Esophagus squamous epithelium (tissue), 4 donors: ENCODE measurements around the gene DAD1.

ENCODE experiments used
- CTCF ChIP-seq, 6 experiments: fragments of 450-650 bp in 4 of 6; fragments of 200-600 bp in 2 of 6; sonication (generic) in 2 of 6; IDR thresholded peaks; one replicate each; pipeline ENCODE4 v1.5.1; 2016 to 2019; ENCODE audit warnings: antibody characterized with exemption in 6 of 6, mild to moderate bottlenecking in 4 of 6, moderate library complexity in 4 of 6
- POLR2A ChIP-seq, 4 donors: fragments of 450-650 bp; IDR thresholded peaks; one replicate each; pipeline ENCODE4 v1.6.1; 2017; ENCODE audit warnings: antibody characterized with exemption in 4 of 4, mild to moderate bottlenecking in 4 of 4, moderate library complexity in 3 of 4

DNA sequence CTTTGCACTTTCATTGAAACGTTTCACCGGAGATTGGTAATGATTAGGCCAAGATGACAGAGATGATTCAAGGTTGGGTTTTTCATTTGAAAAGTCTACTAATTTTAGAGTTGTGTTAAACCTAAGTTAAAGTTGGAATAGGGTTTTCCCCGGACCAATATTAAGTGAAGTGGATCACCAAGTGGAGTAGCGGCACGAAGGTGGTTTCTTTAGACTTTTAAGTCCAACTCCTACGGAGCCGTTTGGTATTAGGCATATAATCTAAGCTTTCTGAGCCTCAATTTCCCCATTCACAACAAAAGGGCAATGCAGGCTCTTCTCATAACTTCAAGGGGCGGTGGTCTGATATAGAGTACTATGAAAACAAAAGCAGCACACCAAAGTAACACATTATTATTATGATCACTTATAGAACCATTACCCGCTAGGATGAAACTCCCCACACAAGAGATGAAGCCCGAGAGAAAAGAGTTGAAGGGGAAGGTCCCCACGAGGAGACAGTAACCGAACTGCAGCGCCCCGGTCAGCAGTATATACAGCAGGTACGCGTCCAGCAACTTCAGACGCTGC, 413 bp downstream of the DAD1 start:
- no peak for TF ChIP-seq POLR2A (IDR thresholded peaks at IDR 0.05)
- TF ChIP-seq CTCF (IDR thresholded peaks at IDR 0.05), result no peak
